ENCODE data around the gene LEUTX.

Gene LEUTX

DNA sequence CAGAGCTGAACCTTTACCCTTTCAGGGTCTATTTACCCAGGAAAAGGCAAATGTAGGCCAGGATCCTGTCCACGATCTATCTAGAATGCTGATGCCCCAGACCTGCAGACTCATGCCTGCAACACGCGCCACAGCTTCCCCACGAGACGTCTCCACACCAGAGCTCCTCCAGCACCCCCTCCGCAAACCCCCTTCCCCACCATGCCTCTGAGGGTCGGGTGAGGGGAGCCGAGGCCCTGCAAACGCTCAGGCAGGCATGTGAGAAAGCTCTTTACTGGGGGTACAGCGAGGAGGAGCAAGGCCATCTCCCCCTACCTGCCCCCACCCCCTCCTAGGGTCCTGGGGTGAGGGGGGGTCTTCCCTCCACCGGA is 46.4 kb downstream of the LEUTX start:
- no peak for DNase-seq

DNA sequence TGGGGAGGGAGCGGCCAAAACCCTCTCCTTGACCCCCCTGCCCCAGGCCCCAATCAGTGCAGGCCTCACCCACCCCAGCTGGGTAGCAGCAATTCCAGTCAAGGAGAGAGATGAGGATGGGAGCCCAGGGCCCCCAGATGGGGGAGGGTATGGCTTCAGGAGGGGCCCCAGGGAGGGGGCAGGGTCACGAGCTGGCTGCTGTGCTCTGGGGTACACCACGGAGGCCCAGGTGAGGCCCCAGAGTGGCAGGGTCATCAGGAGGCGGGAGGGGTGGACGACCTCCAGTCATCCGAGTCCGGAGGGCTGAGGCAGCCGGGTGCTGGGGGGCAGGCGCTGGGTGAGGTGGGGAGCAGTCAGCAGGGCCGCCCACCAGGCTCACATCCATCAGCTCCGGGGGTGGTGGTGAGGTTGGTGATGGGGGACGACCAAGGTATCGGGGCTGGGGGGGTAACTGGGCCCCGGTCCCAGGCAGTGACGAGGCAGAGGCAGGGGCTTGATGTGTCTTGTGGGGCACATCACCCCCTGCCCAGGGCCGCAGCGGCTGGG is 47.0 kb downstream of the LEUTX start:
- no peak for DNase-seq

DNA sequence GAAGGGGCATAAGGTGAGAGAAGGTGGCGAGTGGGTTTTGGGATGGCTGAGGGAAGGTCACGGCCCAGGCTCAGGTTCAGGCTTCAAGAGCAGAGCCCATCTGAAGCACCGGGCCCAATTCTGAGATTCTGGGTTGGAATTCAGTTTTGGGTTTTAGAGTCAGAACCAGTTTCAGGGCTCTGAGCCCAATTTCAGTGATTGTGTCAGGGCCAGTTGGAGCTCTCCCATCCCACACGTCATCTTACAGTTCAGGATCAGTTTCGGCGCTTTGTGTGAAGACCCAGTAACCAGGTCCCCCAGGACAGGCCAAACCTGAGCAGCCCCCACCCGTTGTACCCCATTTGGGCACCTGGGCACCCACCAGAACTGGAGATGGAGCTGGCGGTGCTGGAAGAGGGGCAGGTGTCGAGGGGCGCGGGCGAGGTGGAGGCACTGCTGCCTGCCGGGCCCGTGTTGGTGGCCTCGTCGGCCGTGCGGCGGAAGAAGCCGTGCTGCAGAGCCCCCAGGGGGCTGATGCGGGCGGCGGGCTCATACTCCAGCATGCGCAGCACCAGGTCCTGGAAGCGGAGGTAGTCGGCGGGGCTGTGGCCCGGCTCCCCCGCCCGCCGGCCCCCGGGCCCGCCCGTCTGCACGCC is 47.8 kb downstream of the LEUTX start:
- no peak for DNase-seq

DNA sequence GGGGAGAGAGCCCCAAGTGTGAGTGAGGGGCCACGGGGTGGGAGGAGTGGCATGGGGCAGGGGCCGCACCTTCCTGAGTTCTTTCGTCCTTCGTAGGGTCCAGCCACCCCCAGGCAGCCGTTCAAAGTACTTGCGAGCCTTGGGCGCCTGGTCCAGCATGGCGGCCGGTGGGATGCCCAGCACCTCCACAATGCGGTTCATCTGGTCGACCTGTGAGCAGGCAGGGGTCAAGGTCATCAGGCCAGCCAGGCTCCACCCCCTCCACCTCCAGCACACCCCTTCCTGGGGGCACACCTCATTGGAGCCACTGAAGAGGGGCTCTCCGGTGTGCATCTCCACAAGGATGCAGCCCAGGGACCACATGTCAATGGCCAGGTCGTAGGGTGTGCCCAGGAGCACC is 48.6 kb downstream of the LEUTX start:
- DNase-seq, result no peak

DNA sequence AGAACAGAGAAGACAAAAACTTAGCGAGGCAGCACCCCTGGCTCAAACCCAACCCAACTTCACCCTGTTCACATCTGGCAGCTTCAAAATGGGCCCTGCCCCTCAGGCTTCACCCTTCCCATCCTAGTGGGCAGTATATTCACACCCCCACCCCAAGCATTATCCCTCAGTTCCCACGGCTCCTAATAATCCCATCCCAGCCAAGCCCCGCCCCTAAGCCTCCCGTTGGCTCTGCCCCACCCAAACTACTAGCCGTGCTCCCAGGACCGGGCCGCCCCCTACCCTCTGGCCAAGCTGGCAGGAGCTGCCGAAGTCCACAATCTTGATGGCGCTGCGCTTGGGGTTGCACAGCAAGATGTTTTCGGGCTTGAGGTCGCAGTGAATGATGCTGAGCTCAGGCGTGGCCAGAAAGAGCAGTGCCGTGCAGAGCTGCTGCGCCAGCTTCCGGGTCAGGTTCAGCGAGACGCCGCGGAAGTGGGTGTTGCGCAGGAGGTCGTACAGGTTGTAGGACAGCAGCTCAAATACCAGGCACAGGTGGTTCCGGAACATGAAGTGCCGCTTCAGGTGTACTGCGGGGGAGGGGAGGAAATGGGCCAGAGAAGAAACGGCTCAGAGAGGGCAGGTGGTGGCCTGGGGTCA is 49.5 kb downstream of the LEUTX start:
- DNase-seq, result peak; percentile 43

DNA sequence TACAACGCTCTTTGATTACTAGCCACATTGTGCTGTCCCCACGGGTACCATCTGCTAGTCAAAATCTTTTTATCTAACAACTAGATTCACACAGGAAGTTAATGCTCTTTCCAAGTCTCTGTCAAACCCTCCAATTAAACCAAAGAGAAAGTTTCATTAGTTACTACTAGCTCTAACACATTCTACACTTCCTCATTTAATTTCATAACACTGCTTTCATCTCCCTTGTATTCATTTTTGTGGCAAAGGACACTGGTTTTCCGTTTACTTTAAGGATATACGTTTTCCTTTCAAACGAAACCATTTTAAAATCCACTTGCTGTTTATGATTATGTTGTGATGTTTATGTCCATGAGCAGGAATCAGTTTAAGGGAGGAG is 50.0 kb downstream of the LEUTX start:
- DNase-seq, result no peak

DNA sequence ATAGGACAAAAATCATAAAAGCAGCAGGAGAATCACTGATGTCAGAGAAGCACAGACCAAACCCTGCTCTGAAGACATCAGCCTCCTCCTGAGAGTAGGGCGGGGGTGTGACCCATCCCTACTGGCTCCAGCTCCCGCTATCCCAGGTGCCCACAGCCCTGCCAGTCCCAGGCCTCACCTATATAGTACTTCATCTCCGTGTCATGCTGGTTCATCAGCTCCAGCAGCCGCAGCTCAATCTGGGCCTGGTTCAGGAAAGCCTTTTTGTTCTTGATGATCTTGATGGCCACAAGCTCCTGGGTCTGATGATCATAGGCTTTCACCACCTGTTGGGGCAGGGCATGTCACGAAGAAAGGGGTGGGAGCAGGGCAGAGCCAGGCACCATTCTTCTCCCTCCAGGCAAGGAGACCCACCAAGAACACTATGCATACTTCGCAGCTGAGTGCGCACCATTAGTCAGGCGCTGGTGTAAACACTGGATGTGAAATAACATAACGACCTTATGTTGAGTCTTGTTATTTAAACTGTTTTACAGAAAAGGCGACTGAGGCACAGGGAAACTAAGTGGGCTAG is 51.1 kb downstream of the LEUTX start:
- DNase-seq, result no peak

DNA sequence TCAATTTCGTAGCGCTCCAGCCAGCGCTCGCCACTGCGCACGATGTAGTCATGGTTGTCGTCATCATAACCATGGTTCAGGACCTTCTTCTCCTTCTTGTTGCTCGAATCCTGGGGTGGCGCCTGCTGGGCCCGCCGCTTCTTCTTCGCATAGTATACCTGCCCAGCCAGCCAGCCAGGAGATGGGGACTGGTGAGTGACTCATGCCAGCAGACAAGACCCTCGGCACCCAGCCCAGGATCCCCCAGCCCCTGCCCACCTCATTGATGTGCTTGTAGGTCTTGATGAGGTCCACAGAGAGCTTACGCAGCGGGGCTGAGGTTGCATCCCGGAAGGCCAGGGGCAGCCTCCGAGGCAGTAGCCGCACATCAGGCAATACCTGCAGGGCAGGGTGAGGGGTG is 51.8 kb downstream of the LEUTX start:
- DNase-seq, result no peak

DNA sequence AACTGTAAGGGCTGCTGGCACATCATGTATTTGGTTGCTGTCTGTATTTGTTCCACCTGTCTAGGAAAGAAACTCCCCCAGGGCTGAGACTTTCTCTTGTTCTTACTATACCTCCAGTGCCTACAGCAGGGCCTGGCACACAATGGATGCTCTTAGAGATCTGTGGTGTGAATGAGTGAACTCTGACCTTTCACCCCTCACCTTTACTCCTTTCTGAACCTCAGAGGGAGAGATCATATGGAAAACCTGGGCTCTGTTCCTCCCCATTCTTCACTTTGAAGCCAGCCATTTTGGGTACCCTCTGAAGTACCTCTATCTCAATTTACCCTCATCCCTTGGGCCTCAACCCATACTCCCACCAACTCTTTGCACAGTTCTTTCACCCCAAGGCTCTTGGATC is 52.2 kb downstream of the LEUTX start:
- DNase-seq, result no peak

DNA sequence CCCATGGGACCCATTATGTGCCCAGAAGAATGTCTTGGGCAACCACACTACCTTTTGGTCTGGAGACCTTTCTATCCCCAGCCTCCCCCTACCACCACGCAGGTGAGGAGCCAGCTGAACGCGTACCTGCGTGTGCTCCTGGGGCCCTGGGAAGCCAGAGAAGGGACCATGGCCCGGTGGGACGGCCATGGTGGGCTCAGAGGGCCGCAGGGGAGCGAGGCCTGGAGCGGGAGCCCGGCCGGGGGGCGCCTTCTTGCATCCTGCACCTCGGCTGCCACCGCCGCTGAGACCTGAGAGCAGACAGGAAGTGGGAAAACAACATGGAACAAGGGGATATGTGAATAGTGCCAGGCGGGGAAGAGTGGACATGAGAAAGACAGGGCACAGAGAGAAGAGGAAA is 53.0 kb downstream of the LEUTX start:
- no peak for DNase-seq

DNA sequence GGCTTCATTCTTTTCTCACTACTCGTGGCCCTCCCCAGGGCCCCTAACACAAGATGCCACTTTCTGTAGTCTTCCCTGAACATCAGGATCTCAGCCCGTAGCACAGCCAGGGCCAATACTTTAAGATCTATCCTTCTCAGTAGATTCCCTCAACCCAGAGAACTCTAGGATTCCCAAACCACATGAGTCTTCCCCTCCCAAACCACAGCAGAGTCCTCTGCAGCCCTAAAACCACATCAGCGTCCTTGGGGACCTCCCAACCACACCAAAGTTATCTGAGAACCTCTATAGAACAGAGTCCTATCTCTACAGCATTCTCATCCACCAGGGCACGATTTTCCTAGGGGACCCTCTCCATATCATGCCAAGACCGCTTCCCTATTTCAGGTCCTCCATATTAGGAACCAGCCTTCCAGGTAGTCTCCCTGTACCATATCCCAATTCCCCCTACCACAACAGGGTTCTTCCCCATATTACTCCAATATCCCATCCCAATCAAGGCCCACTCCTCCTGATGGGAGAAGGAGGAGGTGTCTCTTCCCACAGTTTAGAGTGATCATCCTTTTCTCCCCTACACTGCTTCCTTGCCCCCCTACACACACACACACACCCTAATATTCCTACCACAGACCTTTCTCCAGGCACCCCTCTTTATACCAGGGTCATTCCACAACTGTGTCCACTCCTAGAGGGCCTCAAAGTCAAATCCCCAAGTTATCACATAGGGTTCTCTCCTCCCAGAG is 53.9 kb downstream of the LEUTX start:
- DNase-seq, result no peak

DNA sequence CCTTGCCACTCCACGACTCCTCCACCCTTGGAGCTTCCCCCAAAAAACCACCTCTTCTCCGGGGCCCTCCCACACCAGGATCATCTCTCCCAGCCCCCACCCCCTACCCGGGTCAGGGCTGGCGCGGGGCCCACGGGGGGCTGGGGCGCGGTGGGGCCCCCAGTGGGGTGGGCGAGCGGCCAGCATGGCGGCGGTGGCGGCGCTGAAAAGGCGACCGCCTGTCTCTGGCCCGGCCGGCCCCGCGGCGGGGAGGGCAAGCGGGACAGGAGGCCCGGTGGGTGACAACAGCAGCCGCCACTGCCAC is 54.5 kb downstream of the LEUTX start:
- no peak for DNase-seq

DNA sequence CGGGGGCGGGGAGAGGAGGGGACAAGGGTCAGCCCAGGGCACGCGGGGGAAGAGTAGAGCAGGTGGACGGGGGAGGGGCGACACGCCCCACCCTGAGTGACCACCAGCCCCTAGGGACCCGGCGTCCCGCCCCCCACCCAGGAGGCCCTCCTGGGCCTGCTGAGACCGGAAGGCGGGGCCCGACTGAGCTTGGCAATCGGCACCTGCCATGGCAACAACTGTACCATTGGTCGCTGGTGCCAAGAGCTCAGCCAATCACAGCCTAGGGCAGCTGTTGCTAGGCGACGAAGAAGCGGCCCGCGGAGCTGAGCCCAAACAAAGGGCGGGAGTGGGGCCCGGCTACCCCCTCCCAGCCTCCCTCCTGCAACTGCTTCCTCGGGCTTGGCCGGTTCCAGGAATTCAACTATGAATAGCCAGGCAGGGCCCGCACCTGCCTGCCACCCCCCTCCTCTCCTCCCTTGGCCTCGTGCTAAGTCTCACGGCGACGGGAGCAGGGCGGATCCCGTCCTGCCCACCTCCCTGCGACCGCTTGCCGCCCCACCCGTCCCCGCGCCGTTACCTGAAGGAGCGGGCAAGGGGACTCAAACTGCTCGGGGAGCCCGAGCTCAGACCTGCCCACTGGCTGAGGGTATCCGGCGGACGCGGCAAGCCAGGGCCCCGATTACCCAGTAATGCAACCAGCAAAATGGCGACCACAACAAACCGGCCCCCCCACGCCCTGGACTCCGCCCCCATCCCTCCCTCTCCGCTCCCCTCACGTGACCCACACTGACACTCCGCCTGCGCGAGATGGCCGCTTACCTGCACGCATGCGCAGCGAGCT is 55.0 kb downstream of the LEUTX start, which contains the start of gene DYRK1B:
Gene DYRK1B (minus strand): TSS at position 699 of the 823 bp plus-strand sequence. CDS start 2,295 bp downstream, outside the sequence.
- peak; percentile 99 for DNase-seq

DNA sequence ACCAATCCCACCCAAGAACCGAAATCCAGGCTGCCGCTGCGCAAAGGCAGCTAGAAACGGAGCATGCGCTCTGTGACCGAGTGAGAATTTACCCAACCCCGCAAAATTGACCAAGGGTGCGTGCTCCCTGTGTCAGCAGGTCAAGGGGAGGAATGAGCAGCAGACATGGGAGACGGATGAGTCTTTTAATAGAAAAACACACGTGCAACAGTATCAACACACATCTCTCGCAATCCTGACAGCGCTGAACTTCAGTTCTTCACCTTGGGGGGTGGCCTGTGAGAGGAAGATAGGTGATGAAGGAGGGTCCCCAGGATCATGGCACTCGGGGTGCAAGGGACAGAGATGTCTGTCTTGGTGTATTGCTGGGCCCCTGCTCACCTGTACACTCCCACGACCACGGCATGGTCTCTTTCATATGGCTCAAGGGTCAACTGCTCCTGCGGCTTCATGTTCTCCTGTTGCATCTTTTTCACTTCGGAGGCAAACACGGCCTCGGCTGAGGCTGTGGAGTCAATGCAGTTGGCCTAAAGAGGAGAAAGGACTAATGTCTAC is 55.7 kb downstream of the LEUTX start:
- no peak for DNase-seq
